GM19438 (cell line): ENCODE measurements around the gene RBMXL3.
"Not testable (repeated sequence)": the region's sequence is repeated elsewhere in the genome, so short reads cannot be mapped to it uniquely, and the experiment has no call there.

Source experiments
- ATAC-seq: cut with Tn5 transposase; IDR thresholded peaks from one replicate; pipeline ENCODE4 v1.9.1; 2021; ENCODE audit warnings: low read depth; ENCODE audit not compliant: unreplicated experiment

The RBMXL3 gene

DNA sequence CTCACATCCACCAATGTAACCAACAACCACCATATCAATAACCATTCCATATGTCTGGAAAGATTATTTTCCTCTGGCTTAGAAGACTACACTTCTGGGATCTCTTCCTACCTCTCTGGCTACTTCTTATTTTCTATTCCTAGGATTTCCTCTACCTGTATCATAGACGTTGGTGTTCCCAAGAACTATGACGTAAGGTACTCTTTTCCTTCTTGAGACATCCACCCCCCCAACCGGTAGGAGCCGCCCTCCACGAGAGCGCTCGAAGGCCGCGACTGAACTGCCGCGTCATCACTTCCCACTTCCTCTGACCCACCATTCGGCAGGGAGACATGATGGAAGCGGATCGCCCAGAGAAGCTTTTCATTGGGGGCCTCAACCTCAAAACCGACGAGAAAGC lies at the start of gene RBMXL3:
Gene RBMXL3, plus strand, starts transcription at position 301 of the 400 bp plus-strand sequence. Its CDS starts 32 bp downstream, at position 333.
- ATAC-seq, result no peak

- no peak for ATAC-seq
Observed at GRCh38 chrX:115142057-115142456, 47.2 kb upstream of the RBMXL3 start.

DNA sequence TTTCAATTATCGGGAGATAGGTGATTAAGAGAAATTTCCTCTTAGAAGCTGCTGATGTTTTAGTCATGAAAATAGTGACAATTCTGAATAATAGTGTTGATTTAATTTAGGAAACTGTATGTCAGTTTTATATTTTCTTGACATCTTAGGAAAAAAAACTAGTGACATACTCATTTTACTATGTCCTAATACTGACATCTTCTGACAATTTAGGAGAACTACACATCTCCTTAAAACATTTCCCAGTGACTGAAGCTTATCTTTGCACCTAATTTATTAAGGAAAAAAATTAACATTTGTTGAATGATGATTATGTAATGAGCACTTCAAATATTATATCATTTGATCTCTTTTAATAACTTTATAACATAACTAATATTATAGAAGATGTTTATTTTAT lies 42.0 kb upstream of the RBMXL3 start:
- no peak for ATAC-seq

DNA sequence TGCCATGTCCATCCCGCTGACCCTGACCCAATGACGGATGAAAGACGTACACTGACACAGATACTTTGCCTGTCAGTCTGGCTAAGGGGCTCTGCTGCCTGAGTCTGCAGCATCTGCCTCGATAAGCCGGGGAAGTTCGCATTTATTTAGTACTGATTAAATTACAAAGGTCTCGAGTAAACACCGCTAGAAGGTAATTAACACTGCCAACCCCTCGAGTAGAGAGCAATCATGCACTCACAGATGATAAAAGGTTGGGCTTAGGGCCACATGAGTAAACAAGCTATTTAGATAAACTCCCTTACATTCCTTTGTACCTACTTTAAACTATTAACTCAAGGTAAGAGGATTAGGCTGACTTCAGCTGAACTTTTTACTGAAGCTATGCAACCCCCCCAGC lies 16.0 kb upstream of the RBMXL3 start:
- ATAC-seq, result no peak

DNA sequence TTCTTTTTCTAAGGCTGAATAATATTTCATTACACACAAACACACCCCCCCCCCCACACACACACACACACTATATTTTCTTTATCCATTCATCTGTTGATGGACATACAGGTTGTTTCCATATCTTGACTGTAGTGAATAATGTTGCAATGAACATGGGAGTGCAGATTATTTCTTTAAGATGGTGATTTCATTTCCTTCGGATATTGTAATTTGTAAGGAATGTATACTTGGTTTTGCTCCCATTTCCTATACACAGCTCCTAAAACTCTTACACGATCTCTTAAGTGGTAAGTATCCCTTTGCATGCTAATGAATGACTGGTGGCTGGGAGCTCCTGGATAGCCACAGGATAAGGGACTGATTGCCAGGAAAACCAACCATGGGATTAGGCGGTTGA lies 14.7 kb upstream of the RBMXL3 start:
- no peak for ATAC-seq

- no peak for ATAC-seq
Observed at GRCh38 chrX:115177932-115178331, 11.3 kb upstream of the RBMXL3 start.

- ATAC-seq, result no peak
Observed at GRCh38 chrX:115178473-115178872, 10.7 kb upstream of the RBMXL3 start.

DNA sequence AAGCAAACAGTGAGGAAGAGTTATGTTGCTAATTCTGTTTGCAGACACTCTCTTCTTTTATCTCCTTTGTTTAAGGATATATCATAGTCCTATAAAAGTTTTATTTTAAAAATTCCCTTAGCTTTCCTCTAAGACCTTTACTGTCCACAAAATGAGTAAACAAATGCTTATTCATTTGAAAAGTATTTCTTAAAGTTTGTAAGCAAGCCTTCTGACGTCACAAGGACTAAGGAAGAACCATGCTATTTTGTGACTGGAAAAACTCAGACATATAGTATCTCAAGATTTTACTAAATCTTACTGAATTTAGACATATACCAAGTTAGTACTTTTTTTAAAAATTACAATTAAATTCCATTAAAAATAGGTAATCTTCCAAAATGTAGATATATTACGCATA lies 5.2 kb upstream of the RBMXL3 start:
- no peak for ATAC-seq

DNA sequence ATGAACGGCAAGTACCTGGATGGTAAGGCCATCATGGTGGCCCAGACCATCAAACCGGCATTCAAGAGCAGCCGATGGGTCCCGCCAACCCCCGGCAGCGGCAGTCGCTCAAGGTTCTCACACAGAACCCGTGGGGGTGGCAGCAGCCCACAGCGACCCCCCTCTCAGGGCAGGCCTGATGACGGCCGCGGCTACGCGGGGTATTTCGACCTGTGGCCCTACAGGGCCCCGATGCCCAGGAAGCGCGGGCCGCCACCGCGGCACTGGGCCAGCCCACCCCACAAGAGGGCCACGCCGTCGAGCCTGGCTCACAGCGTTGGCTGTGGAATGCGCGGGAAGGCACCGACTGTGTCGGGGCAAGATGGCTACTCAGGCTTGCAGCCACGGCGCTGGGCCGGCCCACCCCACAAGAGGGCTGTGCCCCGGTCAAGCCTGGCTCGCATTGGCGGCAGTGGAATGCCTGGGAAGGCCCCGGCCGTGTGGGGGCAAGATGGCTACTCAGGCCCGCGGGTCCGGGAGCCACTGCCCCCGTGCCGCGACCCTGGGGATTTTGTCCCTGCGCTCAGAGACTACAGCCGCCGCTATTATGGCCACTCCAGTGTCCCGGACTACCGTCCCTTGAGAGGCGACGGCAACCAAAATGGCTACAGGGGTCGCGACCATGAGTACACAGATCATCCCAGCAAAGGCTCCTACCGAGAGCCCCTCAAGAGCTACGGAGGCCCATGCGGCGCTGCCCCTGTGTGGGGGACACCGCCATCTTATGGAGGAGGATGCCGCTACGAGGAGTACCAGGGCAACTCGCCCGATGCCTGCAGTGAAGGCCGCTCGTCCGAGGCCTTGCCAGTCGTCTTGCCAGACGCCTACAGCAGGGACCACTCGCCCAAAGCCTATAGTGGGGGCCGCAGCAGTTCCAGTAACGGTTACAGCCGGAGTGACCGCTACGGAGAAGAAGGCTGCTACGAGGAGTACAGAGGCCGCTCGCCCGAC lies 731 bp downstream of the RBMXL3 start:
- ATAC-seq, result no peak

- no peak for ATAC-seq
Observed at GRCh38 chrX:115190636-115191489, 1.7 kb downstream of the RBMXL3 start.

DNA sequence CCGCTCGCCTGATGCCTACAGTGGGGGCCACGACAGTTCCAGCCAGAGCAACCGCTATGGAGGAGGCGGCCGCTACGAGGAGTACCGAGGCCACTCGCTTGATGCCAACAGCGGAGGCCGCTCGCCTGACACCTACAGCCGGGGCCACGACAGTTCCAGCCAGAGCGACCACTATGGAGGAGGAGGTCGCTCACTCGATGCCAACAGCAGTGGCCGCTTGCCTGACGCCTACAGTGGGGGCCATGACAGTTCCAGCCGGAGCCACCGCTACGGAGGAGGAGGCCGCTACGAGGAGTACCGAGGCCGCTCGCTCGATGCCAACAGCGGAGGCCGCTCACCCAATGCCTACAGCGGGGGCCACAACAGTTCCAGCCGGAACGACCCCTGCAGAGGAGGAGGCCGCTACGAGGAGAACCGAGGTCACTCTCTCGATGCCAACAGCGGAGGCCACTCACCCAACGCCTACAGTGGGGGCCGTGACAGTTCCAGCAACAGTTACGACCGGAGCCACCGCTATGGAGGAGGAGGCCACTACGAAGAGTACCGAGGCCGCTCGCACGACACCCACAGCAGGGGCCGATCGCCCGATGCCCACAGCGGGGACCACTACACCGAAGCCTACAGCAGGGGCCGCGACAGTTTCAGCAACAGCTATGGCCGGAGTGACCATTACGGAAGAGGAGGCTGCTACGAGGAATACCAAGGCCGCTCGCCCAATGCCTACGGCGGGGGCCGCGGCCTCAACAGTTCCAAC lies 2.5 kb downstream of the RBMXL3 start:
- ATAC-seq, result no peak

- no peak for ATAC-seq
Observed at GRCh38 chrX:115192244-115192700, 3.1 kb downstream of the RBMXL3 start.

- no peak for ATAC-seq
Observed at GRCh38 chrX:115204040-115204439, 14.8 kb downstream of the RBMXL3 start.

- not testable (repeated sequence) for ATAC-seq
Observed at GRCh38 chrX:115209547-115209946, 20.3 kb downstream of the RBMXL3 start.

DNA sequence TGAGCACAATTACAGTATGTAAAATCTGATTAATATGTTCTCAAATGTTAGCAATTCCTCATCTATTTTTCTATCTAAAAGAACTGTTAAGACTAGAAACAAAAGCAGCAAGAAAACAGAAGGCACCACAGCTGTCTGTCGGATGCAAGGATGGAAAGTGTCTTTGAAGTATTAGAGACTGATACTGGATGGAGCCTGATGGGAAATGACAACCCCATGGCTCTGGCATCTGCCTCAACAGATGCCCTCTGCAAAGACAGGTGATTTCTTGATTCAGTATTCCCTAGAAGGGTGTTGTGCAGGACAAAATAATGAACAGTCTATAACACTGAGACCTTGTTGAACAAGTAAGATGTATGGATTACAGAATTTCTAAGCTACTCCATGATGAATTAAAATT lies 24.9 kb downstream of the RBMXL3 start:
- ATAC-seq, result no peak

DNA sequence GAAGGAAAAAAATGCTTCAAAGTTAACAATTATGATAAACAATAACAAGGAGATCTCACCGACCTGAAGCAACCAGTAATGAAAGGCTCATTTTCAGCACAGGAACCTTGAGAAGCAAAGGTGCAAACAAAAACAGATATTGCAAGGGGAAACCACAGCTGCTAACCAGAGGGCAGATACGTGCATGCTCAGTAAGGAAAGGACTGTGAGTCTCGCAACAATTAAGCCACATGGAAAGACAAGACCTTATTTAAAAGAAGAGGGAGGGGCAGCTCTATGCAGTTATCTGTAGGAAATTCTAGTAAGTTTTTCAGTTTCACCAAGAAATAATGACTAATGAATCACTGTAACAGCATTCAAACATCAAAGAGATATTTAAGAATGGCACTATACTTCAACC lies 25.4 kb downstream of the RBMXL3 start:
- no peak for ATAC-seq

- ATAC-seq, result not testable (repeated sequence)
Observed at GRCh38 chrX:115217346-115217745, 28.1 kb downstream of the RBMXL3 start.

- ATAC-seq, result no peak
Observed at GRCh38 chrX:115226929-115227328, 37.7 kb downstream of the RBMXL3 start.

DNA sequence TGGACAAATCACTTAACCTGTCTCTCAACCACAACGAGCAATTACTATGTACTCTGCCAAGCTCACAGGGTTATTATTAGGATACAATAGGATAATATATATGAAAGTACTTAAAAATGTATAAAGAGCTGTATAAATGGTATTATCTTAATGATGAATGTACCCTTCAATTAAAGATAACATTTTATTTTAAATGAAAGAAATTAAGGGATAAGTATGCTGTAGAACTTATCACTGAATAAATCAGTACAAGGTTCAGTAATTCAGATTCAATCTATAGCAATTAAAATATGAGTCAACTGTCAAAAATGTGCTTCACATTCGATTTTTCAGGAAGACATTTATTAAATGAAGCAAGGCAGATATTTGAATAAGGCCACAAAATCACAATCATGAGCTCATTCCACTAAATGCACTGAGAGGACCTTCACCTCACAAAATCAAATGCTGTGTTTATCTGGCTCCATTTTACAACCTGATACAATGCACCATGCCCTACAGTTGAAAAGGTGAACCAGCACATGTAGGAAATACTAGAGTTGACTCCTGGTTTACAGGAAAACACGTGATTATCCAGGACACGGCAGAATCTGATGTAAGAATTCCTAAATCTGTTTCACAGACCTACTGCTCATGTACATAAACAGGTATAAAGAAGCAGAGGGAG lies 40.3 kb downstream of the RBMXL3 start:
- ATAC-seq, result no peak

DNA sequence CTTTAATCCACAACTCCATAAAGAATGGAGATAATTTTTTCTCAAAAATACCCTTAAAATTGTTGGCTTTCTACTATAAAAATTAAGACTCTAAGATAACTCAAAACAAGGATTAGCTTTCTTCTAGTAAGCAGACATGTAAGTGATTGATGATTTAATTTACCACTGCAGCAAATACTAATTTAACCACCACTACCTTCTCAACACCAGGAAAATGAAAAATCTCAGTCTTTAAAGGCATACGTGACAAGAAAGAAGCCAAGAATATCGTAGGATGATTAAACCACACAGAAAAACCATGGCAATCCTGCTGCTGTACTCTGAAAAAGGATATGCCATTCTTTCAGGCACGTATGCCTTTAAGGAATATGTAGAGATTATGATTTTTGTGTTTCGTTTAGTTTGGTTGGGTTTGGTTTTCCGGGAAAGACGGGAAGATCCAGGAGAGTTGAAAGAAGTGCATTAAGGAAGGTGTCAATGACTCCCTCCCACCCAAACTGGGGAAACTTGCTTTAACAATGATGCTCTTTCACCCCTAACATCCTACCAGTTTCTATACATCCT lies 43.8 kb downstream of the RBMXL3 start:
- ATAC-seq, result no peak
